Stimulated activated naive CD8-positive, alpha-beta T cell treated with anti-CD3 and anti-CD28 coated beads, Interleukin-15, amount 100 ng/mL, for 72 hours (primary cell): ENCODE data around the gene CCNB2.

Experiments used
- ATAC-seq: fragments of 150-1000 bp; cut with Tn5 transposase; 2 replicates; pipeline ENCODE4 v1.10.0; 2021; ENCODE audit warnings: mild to moderate bottlenecking, moderate library complexity
- DNase-seq, 2 donors: peaks; one replicate each; pipeline ENCODE4 v3.0.0; 2021 to 2022
- H3K27ac Mint-ChIP-seq, 2 donors: one replicate each; pipeline ENCODE4 v1.8.0; 2022; ENCODE audit warnings: mild to moderate bottlenecking in 2 of 2, mixed read lengths in 2 of 2, moderate library complexity in 2 of 2
- H3K27me3 Mint-ChIP-seq: one replicate; pipeline ENCODE4 v1.8.0; 2022; ENCODE audit warnings: mixed read lengths
- H3K4me1 Mint-ChIP-seq: one replicate; pipeline ENCODE4 v1.8.0; 2022; ENCODE audit warnings: mild to moderate bottlenecking, mixed read lengths
- H3K4me3 Mint-ChIP-seq, 2 donors: one replicate each; pipeline ENCODE4 v1.8.0; 2022; ENCODE audit warnings: mild to moderate bottlenecking in 2 of 2, mixed read lengths in 2 of 2, moderate library complexity in 1 of 2
- H3K9me3 Mint-ChIP-seq, 2 donors: one replicate each; pipeline ENCODE4 v1.8.0; 2022; ENCODE audit warnings: mixed read lengths in 2 of 2

The CCNB2 gene

DNA sequence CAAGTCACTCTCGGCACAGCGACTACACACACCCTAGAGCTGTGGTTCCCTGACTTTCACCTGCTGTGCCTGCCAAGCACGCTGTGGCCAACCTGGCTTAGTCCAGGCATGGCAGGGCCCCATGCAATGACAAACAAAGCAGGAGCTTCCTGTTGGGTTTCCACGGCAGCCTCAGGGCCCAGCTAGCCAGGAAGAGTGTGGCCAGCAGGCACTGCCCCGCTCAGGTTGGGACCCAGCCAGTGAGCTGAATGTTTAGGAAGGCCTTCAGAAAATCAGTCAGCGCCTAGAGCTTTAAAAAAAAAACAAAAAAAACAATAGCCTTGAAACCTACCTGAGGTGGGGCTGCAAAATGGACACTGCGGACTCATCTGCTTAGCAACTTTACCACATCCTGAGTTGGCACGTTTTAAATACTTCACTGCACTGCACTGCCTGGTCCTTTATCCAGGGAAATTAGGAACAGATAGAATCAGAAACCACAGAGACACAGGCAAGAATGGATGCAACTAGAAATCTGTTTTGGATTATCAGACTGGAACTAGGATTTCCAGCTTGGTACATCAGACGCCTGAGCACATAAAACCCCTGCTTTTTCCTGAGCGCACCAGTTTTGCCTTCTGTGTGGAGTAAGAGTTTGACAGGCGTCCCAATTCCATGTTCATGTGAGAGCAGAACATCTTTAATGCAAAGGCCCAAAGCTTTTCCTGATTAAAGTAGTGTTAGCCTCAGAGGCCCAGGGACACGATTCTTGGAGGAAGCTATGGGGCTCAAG, 65.5 kb downstream of the CCNB2 start:
- H3K27ac Mint-ChIP-seq: peak overlapping the region; percentile 9 to 15
- no peak for ATAC-seq
- DNase-seq: no peak
- no peak overlapping the region for H3K4me3 Mint-ChIP-seq
- H3K9me3 Mint-ChIP-seq: no peaks in the 10 kb centered on the region
- peaks cover 6% of the 10 kb centered on the region for H3K27me3 Mint-ChIP-seq
- peaks cover 25% of the 10 kb centered on the region for H3K4me1 Mint-ChIP-seq

GRCh38 chr15:59171067-59171397, 66.1 kb downstream of the CCNB2 start:
- peaks cover 25% of the 10 kb centered on the region for H3K4me1 Mint-ChIP-seq
- DNase-seq (no peak), ATAC-seq (no peak)
- no peaks in the 10 kb centered on the region for H3K9me3 Mint-ChIP-seq
- peaks cover 8% of the 10 kb centered on the region for H3K27me3 Mint-ChIP-seq
- H3K4me3 Mint-ChIP-seq: no peak overlapping the region
- no peak overlapping the region for H3K27ac Mint-ChIP-seq

DNA sequence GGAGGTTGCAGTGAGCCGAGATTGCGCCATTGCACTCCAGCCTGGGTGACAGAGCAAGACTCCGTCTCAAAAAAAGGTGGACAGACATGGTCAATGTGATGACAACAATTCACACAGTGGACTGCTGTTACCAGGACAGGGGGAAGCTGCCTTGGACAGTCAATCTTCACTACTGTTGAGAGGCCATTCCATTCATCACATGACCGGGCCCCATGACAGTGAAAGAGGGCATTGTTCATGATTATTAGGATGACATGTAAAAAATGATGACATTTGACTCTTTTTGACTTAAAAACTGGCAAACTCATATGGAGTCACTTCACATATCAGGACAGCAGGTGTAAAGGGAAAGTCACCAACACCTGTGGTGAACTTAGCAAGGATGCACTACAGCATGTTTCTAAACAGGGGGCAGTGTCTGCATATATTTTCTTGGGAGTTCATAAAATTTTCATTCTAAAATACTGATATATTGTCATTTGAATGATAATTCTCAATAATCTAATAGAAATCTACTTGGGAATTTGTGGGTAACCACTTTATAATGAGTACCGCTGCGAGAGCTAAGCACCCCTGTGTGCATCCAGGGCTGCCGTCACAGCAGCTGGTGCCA, 67.4 kb downstream of the CCNB2 start:
- no peak overlapping the region for H3K4me3 Mint-ChIP-seq
- ATAC-seq: no peak

DNA sequence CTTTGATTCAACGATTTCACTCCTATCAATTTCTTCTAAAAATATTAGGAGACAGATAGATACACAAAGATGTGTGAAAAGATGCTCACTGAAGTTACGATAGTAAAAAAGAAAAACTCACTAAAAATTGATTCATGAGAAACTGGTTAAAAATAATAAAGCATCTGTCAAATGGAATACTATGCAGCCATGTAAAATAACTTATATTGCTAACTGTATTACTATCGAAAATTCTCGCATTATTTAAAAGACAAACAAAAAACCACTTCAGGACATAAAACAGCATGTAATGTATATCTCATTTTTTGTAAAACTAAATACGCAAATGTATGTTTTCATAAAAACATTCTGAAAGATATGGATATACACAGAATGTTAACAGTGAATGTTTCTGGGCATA, 68.2 kb downstream of the CCNB2 start:
- no peak overlapping the region for H3K27ac Mint-ChIP-seq
- ATAC-seq: no peak
- DNase-seq: no peak
- H3K4me3 Mint-ChIP-seq: no peak overlapping the region
- peaks cover 24% of the 10 kb centered on the region for H3K4me1 Mint-ChIP-seq
- no peaks in the 10 kb centered on the region for H3K9me3 Mint-ChIP-seq
- H3K27me3 Mint-ChIP-seq: peaks cover 14% of the 10 kb centered on the region

More for the DNA sequence above, 67.4 kb downstream of the CCNB2 start:
- Mint-ChIP-seq H3K4me1 (peaks cover 25% of the 10 kb centered on the region), H3K27me3 (peaks cover 8% of the 10 kb centered on the region), H3K27ac (no peak overlapping the region), H3K9me3 (no peaks in the 10 kb centered on the region)
- no peak for DNase-seq

GRCh38 chr15:59174151-59174834, 69.3 kb downstream of the CCNB2 start:
- no peak for DNase-seq
- Mint-ChIP-seq H3K4me3 (no peak overlapping the region), H3K9me3 (no peaks in the 10 kb centered on the region), H3K27me3 (peaks cover 16% of the 10 kb centered on the region), H3K4me1 (peaks cover 14% of the 10 kb centered on the region), H3K27ac (no peak overlapping the region)
- ATAC-seq: no peak
